ENCODE data around the gene ACLY.
"Not testable (repeated sequence)": the region's sequence is repeated elsewhere in the genome, so short reads cannot be mapped to it uniquely, and the experiment has no call there.

Gene ACLY

GRCh38 chr17:41864836-41865595, 53.7 kb downstream of the ACLY start, which contains the start of gene KLHL11:
Gene KLHL11, minus strand, starts transcription at chr17:41865423. Its CDS starts 53 bp downstream, at chr17:41865370.
- Histone ChIP-seq H3K9me3 (ENCODE audit: insufficient read depth, low read depth, low read length) (no peaks in the 10 kb centered on the region), H3K27ac (ENCODE audit: low read length) (peak within 1 kb of the TSS; percentile 64), H3K4me1 (ENCODE audit: insufficient read depth, low read length) (peaks cover 20% of the 10 kb centered on the region), H3K4me3 (ENCODE audit: low read length) (peak within 1 kb of the TSS; percentile 73), H3K9ac (ENCODE audit: low read depth, low read length) (peak within 1 kb of the TSS; percentile 95), H3K27me3 (ENCODE audit: insufficient read depth, low read length) (no peaks in the 10 kb centered on the region), H3K36me3 (ENCODE audit: insufficient read depth, low read depth, low read length) (peaks cover 32% of the 10 kb centered on the region)

DNA sequence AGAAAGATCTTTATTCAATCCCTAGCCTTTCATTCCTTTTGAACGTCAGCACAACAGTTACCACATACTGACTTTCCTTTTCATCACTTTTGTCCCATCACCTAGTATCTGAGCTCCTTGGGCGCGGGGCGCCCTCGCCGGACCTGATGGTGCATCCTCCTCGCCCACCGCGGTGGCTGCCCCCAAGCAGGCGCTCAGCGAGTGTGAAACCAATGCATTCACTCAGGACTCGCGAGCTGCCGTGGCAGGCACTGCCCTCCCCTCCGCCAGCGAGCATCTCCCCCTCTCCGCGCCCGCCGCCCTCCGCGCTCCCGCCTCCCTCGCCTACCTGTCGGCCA, 54.3 kb downstream of the ACLY start:
- Histone ChIP-seq H3K9me3 (ENCODE audit: insufficient read depth, low read depth, low read length) (no peaks in the 10 kb centered on the region), H3K36me3 (ENCODE audit: insufficient read depth, low read depth, low read length) (peaks cover 27% of the 10 kb centered on the region), H3K27ac (ENCODE audit: low read length) (peak overlapping the region; percentile 64), H3K4me3 (ENCODE audit: low read length) (peak overlapping the region; percentile 73), H3K9ac (ENCODE audit: low read depth, low read length) (peak overlapping the region; percentile 95), H3K27me3 (ENCODE audit: insufficient read depth, low read length) (no peaks in the 10 kb centered on the region), H3K4me1 (ENCODE audit: insufficient read depth, low read length) (peaks cover 20% of the 10 kb centered on the region)

- Histone ChIP-seq H3K27me3 (ENCODE audit: insufficient read depth, low read length) (no peaks in the 10 kb centered on the region), H3K4me3 (ENCODE audit: low read length) (peak overlapping the region; percentile 73), H3K9me3 (ENCODE audit: insufficient read depth, low read depth, low read length) (no peaks in the 10 kb centered on the region), H3K36me3 (ENCODE audit: insufficient read depth, low read depth, low read length) (peaks cover 15% of the 10 kb centered on the region), H3K4me1 (ENCODE audit: insufficient read depth, low read length) (peaks cover 20% of the 10 kb centered on the region), H3K27ac (ENCODE audit: low read length) (no peak overlapping the region), H3K9ac (ENCODE audit: low read depth, low read length) (peak overlapping the region; percentile 1; the same call in 1 of the 2 replicates)
These were observed 55.5 kb downstream of the ACLY start for GRCh38 chr17:41863074-41863848.

DNA sequence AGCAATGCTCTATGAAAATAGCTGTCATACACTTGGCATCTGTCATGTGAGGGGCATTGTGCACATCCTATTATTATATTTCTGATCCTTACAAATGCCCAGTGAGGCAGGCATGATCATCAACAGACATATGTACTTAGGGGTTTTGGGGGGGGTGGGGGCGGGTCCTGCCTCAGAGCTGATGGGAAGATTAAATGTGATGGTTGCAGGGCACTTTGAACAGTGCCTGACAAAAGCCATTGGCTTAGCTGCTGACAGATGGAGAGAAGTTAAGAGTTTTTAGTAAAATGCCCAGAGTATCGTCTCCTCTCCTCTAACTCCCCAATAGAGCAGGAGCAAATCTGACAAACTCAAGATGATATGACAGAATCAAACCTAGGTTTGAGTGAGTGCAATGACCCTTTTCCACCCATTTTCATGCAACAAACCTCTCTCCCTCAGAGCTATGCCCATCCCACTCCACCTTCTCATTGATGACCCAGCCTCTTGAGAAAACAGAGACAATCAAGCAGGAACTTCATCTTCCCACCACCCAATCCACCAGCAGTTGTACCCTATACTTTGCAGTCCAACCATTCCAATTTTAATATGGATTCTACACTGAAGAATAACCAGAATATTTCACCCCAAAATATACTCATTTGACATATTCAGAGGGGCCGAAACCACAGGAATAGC, 58.4 kb downstream of the ACLY start:
- Histone ChIP-seq H3K4me1 (ENCODE audit: insufficient read depth, low read length) (peaks cover 20% of the 10 kb centered on the region), H3K27ac (ENCODE audit: low read length) (no peak overlapping the region), H3K9ac (ENCODE audit: low read depth, low read length) (no peak overlapping the region), H3K36me3 (ENCODE audit: insufficient read depth, low read depth, low read length) (no peaks in the 10 kb centered on the region), H3K4me3 (ENCODE audit: low read length) (peak overlapping the region; percentile 29; the same call in 1 of the 2 replicates), H3K9me3 (ENCODE audit: insufficient read depth, low read depth, low read length) (no peaks in the 10 kb centered on the region), H3K27me3 (ENCODE audit: insufficient read depth, low read length) (no peaks in the 10 kb centered on the region)

DNA sequence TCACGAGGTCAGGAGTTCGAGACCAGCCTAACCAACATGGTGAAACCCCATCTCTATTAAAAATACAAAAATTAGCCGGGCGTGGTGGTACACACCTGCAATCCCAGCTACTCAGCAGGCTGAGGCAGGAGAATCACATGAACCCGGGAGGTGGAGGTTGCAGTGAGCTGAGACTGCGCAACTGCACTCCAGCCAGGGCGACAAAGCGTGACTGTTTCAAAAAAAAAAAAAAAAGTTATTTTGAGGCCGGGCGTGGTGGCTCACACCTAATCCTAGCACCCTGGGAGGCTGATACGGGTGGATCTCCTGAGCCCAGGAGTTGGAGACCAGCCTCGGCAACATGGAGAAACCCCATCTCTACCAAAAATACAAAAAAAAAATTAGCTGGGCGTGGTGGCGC, 67.4 kb downstream of the ACLY start:
- peaks cover 25% of the 10 kb centered on the region for H3K36me3 ChIP-seq (ENCODE audit: insufficient read depth, low read depth, low read length)
- not testable (repeated sequence) for H3K27me3 ChIP-seq (ENCODE audit: insufficient read depth, low read length); H3K4me3 ChIP-seq (ENCODE audit: low read length); H3K9ac ChIP-seq (ENCODE audit: low read depth, low read length); H3K9me3 ChIP-seq (ENCODE audit: insufficient read depth, low read depth, low read length); H3K27ac ChIP-seq (ENCODE audit: low read length); H3K4me1 ChIP-seq (ENCODE audit: insufficient read depth, low read length)

DNA sequence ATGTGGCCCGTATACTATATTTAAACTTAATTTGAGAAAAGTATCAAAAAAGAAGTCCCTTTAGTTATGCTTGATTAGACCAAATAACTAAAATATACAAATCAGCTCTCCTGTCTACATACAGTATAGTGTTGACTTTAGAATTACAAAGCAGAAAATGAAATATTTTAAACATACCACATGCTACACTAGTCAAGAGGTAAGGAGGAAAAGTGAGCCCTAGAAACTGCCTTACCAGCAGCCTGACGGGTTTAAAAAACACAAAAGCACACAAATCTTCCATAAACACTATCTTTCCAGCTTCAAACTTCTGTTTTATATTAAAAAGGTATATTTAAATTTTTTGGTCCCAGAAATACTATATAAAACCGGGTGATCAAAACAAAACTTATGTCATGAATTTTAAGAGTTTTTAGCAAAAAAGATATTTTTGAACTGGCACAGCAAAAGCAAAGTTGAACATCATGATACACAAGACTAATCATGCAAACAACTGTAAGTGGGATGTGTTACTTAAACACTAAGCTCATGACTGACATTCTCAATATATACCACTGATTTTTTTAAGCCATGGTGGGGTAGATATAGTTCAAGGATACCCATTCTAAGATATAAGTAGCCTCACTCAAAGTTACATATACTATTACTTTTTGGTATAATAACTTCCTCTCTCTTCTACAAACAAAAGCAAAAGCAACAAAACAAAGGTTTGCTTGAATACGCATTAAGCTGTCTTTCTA, 69.3 kb downstream of the ACLY start:
- no peak overlapping the region for H3K9ac ChIP-seq (ENCODE audit: low read depth, low read length)
- no peaks in the 10 kb centered on the region for H3K27me3 ChIP-seq (ENCODE audit: insufficient read depth, low read length)
- no peak overlapping the region for H3K27ac ChIP-seq (ENCODE audit: low read length)
- no peak overlapping the region for H3K4me3 ChIP-seq (ENCODE audit: low read length)
- peaks cover 19% of the 10 kb centered on the region for H3K36me3 ChIP-seq (ENCODE audit: insufficient read depth, low read depth, low read length)
- H3K4me1 ChIP-seq (ENCODE audit: insufficient read depth, low read length), result no peaks in the 10 kb centered on the region
- no peaks in the 10 kb centered on the region for H3K9me3 ChIP-seq (ENCODE audit: insufficient read depth, low read depth, low read length)

- no peak overlapping the region for H3K27ac ChIP-seq (ENCODE audit: low read length)
- H3K9ac ChIP-seq (ENCODE audit: low read depth, low read length), result no peak overlapping the region
These were observed 70.0 kb downstream of the ACLY start for GRCh38 chr17:41848788-41849187.

GRCh38 chr17:41844971-41845370, 73.8 kb downstream of the ACLY start:
- H3K4me1 ChIP-seq (ENCODE audit: insufficient read depth, low read length), result no peaks in the 10 kb centered on the region

More at GRCh38 chr17:41848788-41849187, 70.0 kb downstream of the ACLY start:
- H3K36me3 ChIP-seq (ENCODE audit: insufficient read depth, low read depth, low read length), result peaks cover 12% of the 10 kb centered on the region
- no peaks in the 10 kb centered on the region for H3K4me1 ChIP-seq (ENCODE audit: insufficient read depth, low read length)
- H3K9me3 ChIP-seq (ENCODE audit: insufficient read depth, low read depth, low read length), result no peaks in the 10 kb centered on the region
- H3K4me3 ChIP-seq (ENCODE audit: low read length), result no peak overlapping the region
- H3K27me3 ChIP-seq (ENCODE audit: insufficient read depth, low read length), result no peaks in the 10 kb centered on the region

DNA sequence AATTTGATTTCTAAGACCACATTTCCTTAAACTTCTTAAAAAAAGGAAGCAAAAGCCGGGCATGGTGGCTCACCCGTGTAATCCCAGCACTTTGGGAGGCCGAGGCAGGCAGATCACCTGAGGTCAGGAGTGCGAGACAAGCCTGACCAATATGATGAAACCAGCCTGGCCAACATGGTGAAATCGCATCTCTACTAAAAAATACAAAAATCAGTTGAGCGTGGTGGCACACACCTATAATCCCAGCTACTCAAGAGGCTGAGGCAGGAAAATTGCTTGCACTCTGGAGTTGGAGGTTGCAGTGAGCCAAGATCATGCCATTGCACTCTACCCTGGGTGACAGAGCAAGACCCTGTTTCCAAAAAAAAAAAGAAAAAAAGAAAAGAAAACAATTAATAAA, 78.0 kb downstream of the ACLY start:
- not testable (repeated sequence) for H3K9ac ChIP-seq (ENCODE audit: low read depth, low read length); H3K36me3 ChIP-seq (ENCODE audit: insufficient read depth, low read depth, low read length); H3K9me3 ChIP-seq (ENCODE audit: insufficient read depth, low read depth, low read length); H3K4me1 ChIP-seq (ENCODE audit: insufficient read depth, low read length); H3K27ac ChIP-seq (ENCODE audit: low read length); H3K4me3 ChIP-seq (ENCODE audit: low read length)
- H3K27me3 ChIP-seq (ENCODE audit: insufficient read depth, low read length), result peaks cover 15% of the 10 kb centered on the region

More at GRCh38 chr17:41844971-41845370, 73.8 kb downstream of the ACLY start:
- no peak overlapping the region for H3K4me3 ChIP-seq (ENCODE audit: low read length)
- H3K9ac ChIP-seq (ENCODE audit: low read depth, low read length), result no peak overlapping the region
- no peak overlapping the region for H3K27ac ChIP-seq (ENCODE audit: low read length)
- H3K36me3 ChIP-seq (ENCODE audit: insufficient read depth, low read depth, low read length), result no peaks in the 10 kb centered on the region
- no peaks in the 10 kb centered on the region for H3K27me3 ChIP-seq (ENCODE audit: insufficient read depth, low read length)
- no peaks in the 10 kb centered on the region for H3K9me3 ChIP-seq (ENCODE audit: insufficient read depth, low read depth, low read length)

DNA sequence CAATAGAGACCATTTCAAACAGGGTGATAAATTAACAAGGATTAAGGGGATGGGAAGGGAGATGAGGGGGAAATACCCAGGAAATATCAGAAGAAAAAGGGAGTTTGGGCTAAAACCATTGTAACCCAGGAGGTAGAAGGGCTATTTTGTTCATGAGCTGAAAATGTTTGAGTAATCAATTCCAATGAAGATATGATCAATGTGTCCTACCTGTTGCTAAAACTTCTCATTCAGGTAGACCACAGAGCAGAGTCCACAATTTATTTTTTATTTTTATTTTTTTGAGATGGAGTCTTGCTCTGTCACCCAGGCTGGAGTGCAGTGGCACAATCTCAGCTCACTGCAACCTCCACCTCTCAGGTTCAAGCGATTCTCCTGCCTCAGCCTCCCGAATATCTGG, 79.3 kb downstream of the ACLY start:
- H3K27me3 ChIP-seq (ENCODE audit: insufficient read depth, low read length), result peaks cover 15% of the 10 kb centered on the region
- not testable (repeated sequence) for H3K4me3 ChIP-seq (ENCODE audit: low read length); H3K36me3 ChIP-seq (ENCODE audit: insufficient read depth, low read depth, low read length)

More for the DNA sequence above, 79.3 kb downstream of the ACLY start:
- H3K4me1 ChIP-seq (ENCODE audit: insufficient read depth, low read length); H3K27ac ChIP-seq (ENCODE audit: low read length); H3K9ac ChIP-seq (ENCODE audit: low read depth, low read length); H3K9me3 ChIP-seq (ENCODE audit: insufficient read depth, low read depth, low read length): not testable (repeated sequence)

Measured in iPS-20b (cell line).